HG03066 (cell line): ENCODE measurements around the gene RNF223.
"Not testable (repeated sequence)": the region's sequence is repeated elsewhere in the genome, so short reads cannot be mapped to it uniquely, and the experiment has no call there.

ENCODE experiments used
- ATAC-seq: cut with Tn5 transposase; IDR thresholded peaks from one replicate; pipeline ENCODE4 v1.9.1; 2021; ENCODE audit warnings: low read depth; ENCODE audit not compliant: unreplicated experiment

RNF223 gene

GRCh38 chr1:1110561-1110971 lies 36.5 kb upstream of the RNF223 start:
- ATAC-seq, result no peak

GRCh38 chr1:1109743-1110142 lies 35.6 kb upstream of the RNF223 start:
- no peak for ATAC-seq

GRCh38 chr1:1106510-1107221 lies 32.6 kb upstream of the RNF223 start:
- no peak for ATAC-seq

- not testable (repeated sequence) for ATAC-seq
Observed at GRCh38 chr1:1104152-1104551, 30.0 kb upstream of the RNF223 start.

GRCh38 chr1:1101503-1101902 lies 27.4 kb upstream of the RNF223 start:
- no peak for ATAC-seq

GRCh38 chr1:1100296-1100695 lies 26.2 kb upstream of the RNF223 start:
- ATAC-seq, result no peak

GRCh38 chr1:1099506-1100183 lies 25.5 kb upstream of the RNF223 start:
- ATAC-seq, result no peak

GRCh38 chr1:1098681-1099421 lies 24.7 kb upstream of the RNF223 start:
- ATAC-seq, result no peak

GRCh38 chr1:1096136-1096535 lies 22.0 kb upstream of the RNF223 start:
- ATAC-seq, result not testable (repeated sequence)

- no peak for ATAC-seq
Observed at GRCh38 chr1:1094981-1095380, 20.9 kb upstream of the RNF223 start.

GRCh38 chr1:1093610-1093943 lies 19.5 kb upstream of the RNF223 start:
- ATAC-seq, result no peak

GRCh38 chr1:1092894-1093609 lies 18.9 kb upstream of the RNF223 start:
- ATAC-seq, result no peak

GRCh38 chr1:1092149-1092855 lies 18.2 kb upstream of the RNF223 start:
- no peak for ATAC-seq

- no peak for ATAC-seq
Observed at GRCh38 chr1:1091344-1092148, 17.4 kb upstream of the RNF223 start.

- ATAC-seq, result no peak
Observed at GRCh38 chr1:1090424-1091343, 16.6 kb upstream of the RNF223 start.

GRCh38 chr1:1089731-1090423 lies 15.8 kb upstream of the RNF223 start:
- no peak for ATAC-seq

- ATAC-seq, result no peak
Observed at GRCh38 chr1:1088801-1089680, 14.9 kb upstream of the RNF223 start.
